ENCODE measurements around the gene EML2. TPM values are rescaled to one million over a fixed set of nuclear protein-coding genes. Genes with fewer than 3 reads are reported as not detected.
"Not testable (repeated sequence)": the region's sequence is repeated elsewhere in the genome, so short reads cannot be mapped to it uniquely, and the experiment has no call there.

EML2 gene
- total RNA-seq, 4 donors from 2014 or later: 17.5 to 60.2 (median 46.9) TPM

DNA sequence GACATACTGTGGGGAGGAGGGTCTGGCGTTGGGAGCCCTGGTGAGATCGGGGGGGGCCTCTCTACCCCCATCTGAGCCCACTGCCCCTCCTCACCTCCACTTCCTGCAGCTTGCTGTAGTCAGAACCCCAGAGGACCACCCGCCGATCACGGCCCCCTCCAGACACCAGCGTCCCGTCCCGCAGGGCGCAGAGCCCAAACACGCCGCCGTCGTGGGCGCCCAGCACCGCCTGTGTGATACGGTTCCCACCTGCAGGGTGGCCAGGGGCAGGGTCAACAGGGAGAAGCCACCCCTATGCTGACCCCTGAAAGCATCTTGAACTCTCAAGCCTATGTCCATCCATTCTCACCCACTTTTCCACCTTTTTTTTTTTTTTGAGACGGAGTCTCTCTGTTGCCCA, 17.8 kb downstream of the EML2 start:
- H3K36me3 ChIP-seq: peaks cover 0 to 57% (median 0%) of the 10 kb centered on the region in 3 donors
- TF ChIP-seq CTCF (IDR thresholded peaks at IDR 0.05) (no peak), POLR2A (IDR thresholded peaks at IDR 0.05) (no peak)
- no peak overlapping the region for H3K4me3 ChIP-seq
- no peaks in the 10 kb centered on the region for H3K9me3 ChIP-seq
- DNase-seq: no peak
- no peaks in the 10 kb centered on the region for H3K4me1 ChIP-seq
- no peaks in the 10 kb centered on the region for H3K27me3 ChIP-seq
- no peak overlapping the region for H3K27ac ChIP-seq

DNA sequence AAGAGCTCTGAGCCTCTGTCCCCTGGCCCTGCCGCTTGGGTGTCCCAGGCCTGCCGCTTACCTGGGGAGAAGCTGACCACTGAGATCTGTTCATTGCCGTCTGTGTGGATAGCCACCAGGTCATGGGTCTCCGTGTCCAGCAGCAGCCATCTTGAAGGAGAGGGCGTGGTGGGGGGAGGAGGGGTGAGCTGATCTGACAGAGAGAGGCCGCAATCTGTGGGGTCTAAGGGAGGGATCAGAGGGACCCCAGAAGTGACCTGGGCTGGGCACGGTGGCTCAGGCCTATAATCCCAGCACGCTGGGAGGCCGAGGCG, 22.5 kb downstream of the EML2 start:
- no peaks in the 10 kb centered on the region for H3K27me3 ChIP-seq
- H3K36me3 ChIP-seq: peaks cover 0 to 62% (median 0%) of the 10 kb centered on the region in 3 donors
- peaks cover 0 to 15% (median 3%) of the 10 kb centered on the region in 4 donors for H3K4me1 ChIP-seq
- no peak overlapping the region for H3K4me3 ChIP-seq
- H3K9me3 ChIP-seq: no peaks in the 10 kb centered on the region
- H3K27ac ChIP-seq: peak overlapping the region in 1 of 4 donors; percentile 65
- TF ChIP-seq POLR2A (IDR thresholded peaks at IDR 0.05): no peak
- TF ChIP-seq CTCF (IDR thresholded peaks at IDR 0.05): no peak
- no peak for DNase-seq

DNA sequence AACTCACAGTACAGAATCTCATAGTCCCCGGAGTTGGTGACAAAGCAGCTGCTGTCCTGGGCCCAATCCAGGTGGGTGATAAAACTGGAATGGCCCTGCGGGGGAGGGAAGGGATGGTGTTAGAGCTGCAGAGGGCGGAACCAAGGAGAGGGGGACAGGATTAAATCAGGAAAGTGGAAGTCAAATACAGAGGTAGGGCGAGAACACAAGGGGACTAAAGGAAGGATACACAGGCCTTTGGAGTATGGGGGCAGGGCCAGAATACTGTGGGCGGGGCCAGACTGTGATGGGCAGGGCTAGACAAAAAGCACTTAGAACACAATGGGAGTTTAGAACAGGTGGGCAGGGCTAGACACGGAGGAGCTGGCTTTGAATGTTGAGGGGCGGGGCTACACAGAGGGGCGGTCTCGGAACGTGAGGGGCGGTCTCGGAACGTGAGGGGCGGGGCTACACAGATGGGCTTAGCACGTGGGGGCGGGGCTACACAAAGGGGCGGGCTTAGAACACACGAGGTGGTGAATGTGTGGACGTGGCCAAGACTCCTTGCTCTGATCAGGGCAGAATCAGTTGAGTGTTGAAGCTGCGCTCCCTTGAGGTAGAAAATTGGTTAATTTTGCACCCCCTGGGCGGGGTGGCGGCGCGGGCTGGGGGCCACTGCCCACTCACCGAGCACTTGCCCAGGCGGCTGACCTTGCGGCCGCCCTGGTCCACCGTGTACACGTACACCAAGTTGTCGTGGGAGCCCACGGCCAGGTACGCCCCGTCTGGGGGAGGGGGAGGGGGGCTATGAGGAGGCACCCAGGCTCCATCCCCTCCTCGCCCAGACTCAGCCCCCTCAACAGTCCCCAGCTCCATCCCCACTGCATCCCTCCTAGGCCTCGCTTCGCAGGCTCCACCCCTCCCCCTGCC, 23.1 kb downstream of the EML2 start:
- Histone ChIP-seq H3K4me3 (no peak overlapping the region), H3K27me3 (no peaks in the 10 kb centered on the region), H3K36me3 (peaks cover 0 to 59% (median 0%) of the 10 kb centered on the region in 3 donors), H3K4me1 (peaks cover 0 to 15% (median 3%) of the 10 kb centered on the region in 4 donors), H3K27ac (peak overlapping the region in 3 of 4 donors; percentile 45 to 68 (median 65)), H3K9me3 (no peaks in the 10 kb centered on the region)
- peak; percentile 69 to 92 (median 91) for DNase-seq
- no peak for TF ChIP-seq POLR2A (IDR thresholded peaks at IDR 0.05)
- TF ChIP-seq CTCF (IDR thresholded peaks at IDR 0.05): no peak

- H3K4me1 ChIP-seq: peaks cover 0 to 15% (median 3%) of the 10 kb centered on the region in 4 donors
- peaks cover 0 to 59% (median 0%) of the 10 kb centered on the region in 3 donors for H3K36me3 ChIP-seq
- H3K9me3 ChIP-seq, DNase-seq, H3K4me3 ChIP-seq, H3K27me3 ChIP-seq: not testable (repeated sequence)
- H3K27ac ChIP-seq: peak overlapping the region in 3 of 4 donors; percentile 72 to 91 (median 78)
Observed at GRCh38 chr19:45615056-45615455, 24.1 kb downstream of the EML2 start.

- peaks cover 0 to 58% (median 0%) of the 10 kb centered on the region in 3 donors for H3K36me3 ChIP-seq
- H3K4me3 ChIP-seq: no peak overlapping the region
- no peaks in the 10 kb centered on the region for H3K9me3 ChIP-seq
- H3K4me1 ChIP-seq: peaks cover 0 to 15% (median 3%) of the 10 kb centered on the region in 4 donors
- H3K27me3 ChIP-seq: no peaks in the 10 kb centered on the region
- H3K27ac ChIP-seq: peak overlapping the region in 3 of 4 donors; percentile 72 to 91 (median 78)
- DNase-seq: peak in 2 of 3 donors; percentile 57 to 71
- peak; percentile 25 to 69 for TF ChIP-seq POLR2A (IDR thresholded peaks at IDR 0.05)
- no peak for TF ChIP-seq CTCF (IDR thresholded peaks at IDR 0.05)
Observed at GRCh38 chr19:45613926-45614725, 25.1 kb downstream of the EML2 start.
